Uterus (tissue), 2 donors: Measurements from ENCODE around the gene DPY19L2.
"Not testable (repeated sequence)": the region's sequence is repeated elsewhere in the genome, so short reads cannot be mapped to it uniquely, and the experiment has no call there.

Experiments used
- POLR2A ChIP-seq, 2 donors: fragments of 450-650 bp; IDR thresholded peaks; one replicate each; pipeline ENCODE4 v1.6.1; 2016; ENCODE audit warnings: antibody characterized with exemption in 2 of 2, mild to moderate bottlenecking in 1 of 2, moderate library complexity in 1 of 2
- TF ChIP-seq, protein P1 (sequence below), 4 experiments: fragments of 200-600 bp in 2 of 4; fragments of 450-650 bp in 2 of 4; sonication (generic) in 2 of 4; IDR thresholded peaks; one replicate each; pipeline ENCODE4 v1.5.1; 2016 to 2019; ENCODE audit warnings: antibody characterized with exemption in 4 of 4, mild to moderate bottlenecking in 2 of 4, moderate library complexity in 1 of 4

DNA sequence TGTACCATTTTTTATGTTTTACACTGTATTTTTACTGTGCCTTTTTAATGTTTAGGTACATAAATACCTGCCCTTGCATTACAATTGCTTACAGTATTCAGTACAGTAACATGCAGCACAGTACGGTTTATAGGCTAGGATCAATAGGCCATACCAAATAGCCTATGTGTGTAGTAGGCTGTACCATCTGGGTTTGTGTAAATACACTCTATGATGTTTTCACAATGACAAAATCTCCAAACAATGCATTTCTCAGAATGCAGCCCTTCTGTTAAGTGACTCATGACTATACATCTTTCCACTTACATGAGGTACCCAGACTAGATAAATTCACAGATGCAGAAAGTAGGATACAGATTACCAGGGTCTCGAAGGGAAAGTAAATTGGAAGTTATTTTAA lies 43.0 kb upstream of the DPY19L2 start:
- TF ChIP-seq, protein P1, sequence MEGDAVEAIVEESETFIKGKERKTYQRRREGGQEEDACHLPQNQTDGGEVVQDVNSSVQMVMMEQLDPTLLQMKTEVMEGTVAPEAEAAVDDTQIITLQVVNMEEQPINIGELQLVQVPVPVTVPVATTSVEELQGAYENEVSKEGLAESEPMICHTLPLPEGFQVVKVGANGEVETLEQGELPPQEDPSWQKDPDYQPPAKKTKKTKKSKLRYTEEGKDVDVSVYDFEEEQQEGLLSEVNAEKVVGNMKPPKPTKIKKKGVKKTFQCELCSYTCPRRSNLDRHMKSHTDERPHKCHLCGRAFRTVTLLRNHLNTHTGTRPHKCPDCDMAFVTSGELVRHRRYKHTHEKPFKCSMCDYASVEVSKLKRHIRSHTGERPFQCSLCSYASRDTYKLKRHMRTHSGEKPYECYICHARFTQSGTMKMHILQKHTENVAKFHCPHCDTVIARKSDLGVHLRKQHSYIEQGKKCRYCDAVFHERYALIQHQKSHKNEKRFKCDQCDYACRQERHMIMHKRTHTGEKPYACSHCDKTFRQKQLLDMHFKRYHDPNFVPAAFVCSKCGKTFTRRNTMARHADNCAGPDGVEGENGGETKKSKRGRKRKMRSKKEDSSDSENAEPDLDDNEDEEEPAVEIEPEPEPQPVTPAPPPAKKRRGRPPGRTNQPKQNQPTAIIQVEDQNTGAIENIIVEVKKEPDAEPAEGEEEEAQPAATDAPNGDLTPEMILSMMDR (IDR thresholded peaks at IDR 0.05): not testable (repeated sequence)
- TF ChIP-seq POLR2A (IDR thresholded peaks at IDR 0.05): not testable (repeated sequence)
